Prostate gland (tissue), 2 donors: ENCODE results near the gene GGT6.

Experiments used
- CTCF ChIP-seq, 4 experiments: fragments of 200-600 bp in 2 of 4; fragments of 450-650 bp in 2 of 4; sonication (generic) in 2 of 4; IDR thresholded peaks; 1 replicate in 3 of 4; 2 replicates in 1 of 4; pipeline ENCODE4 v1.5.1; 2016 to 2019; ENCODE audit warnings: antibody characterized with exemption in 4 of 4, mild to moderate bottlenecking in 2 of 4, moderate library complexity in 2 of 4
- POLR2A ChIP-seq: fragments of 450-650 bp; IDR thresholded peaks from one replicate; pipeline ENCODE4 v1.6.1; 2016; ENCODE audit warnings: antibody characterized with exemption, mild to moderate bottlenecking

- no peak for TF ChIP-seq CTCF (IDR thresholded peaks at IDR 0.05)
- TF ChIP-seq POLR2A: no peak
These were observed 5.9 kb downstream of the GGT6 start for GRCh38 chr17:4554441-4554996.
